ENCODE measurements around the gene SPOPL. TPM values are rescaled to one million over a fixed set of nuclear protein-coding genes. Genes with fewer than 3 reads are reported as not detected.

Gene SPOPL
- total RNA-seq, 1 experiment from 2014 or later: 21.0 TPM

DNA sequence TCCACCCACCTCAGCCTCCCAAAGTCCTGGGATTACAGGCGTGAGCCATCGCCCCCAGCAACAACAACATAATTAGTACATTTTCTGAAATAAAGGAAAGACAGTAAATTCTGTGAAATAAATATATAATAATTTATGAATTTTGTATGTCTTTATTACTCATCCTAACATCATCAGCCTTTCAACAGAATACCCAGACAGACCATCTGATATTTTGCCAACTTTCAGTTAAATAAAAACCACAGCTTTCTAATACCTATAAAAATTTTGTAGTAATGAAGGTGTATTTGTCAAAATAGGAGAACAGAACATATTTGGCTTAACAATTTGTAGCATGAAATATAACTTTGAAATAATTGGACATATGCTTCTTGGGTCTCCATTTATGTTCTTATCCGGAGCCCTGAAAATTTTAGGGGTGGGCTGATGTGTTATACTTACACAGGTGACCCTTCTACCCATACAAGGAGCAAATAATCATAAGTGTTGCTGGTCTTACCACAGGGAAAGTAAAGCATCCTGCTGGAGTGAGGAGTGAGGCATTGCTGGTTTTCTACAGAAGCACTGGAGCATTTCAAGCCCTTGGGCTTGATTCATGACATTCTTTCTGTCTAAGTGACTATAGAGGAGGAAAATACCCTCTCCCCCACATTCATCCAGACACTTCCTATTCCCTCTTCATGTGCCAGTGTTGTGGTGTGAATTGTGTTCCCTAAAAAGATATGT, 99.3 kb downstream of the SPOPL start:
- Histone ChIP-seq H3K4me1 (replicated peaks; ENCODE audit: insufficient read depth) (no peaks in the 10 kb centered on the region), H3K27ac (no peak overlapping the region), H2AFZ (no peak overlapping the region), H3K27me3 (ENCODE audit: insufficient read depth, low read depth) (no peaks in the 10 kb centered on the region), H3K4me3 (no peak overlapping the region), H4K20me1 (ENCODE audit: insufficient read depth) (no peaks in the 10 kb centered on the region), H3F3A (ENCODE audit: insufficient read depth, low read depth) (no peaks in the 10 kb centered on the region), H3K9me2 (ENCODE audit: insufficient read depth) (no peaks in the 10 kb centered on the region), H3K79me2 (ENCODE audit: low read depth) (no peaks in the 10 kb centered on the region), H3K36me3 (ENCODE audit: low read depth) (no peaks in the 10 kb centered on the region), H3K9me3 (ENCODE audit: insufficient read depth, low read depth) (no peaks in the 10 kb centered on the region), H3K4me2 (no peak overlapping the region)
- DNase-seq: no peak
- TF ChIP-seq EZH2 (IDR thresholded peaks at IDR 0.05; ENCODE audit: low read depth): no peak
- TF ChIP-seq, protein P1, sequence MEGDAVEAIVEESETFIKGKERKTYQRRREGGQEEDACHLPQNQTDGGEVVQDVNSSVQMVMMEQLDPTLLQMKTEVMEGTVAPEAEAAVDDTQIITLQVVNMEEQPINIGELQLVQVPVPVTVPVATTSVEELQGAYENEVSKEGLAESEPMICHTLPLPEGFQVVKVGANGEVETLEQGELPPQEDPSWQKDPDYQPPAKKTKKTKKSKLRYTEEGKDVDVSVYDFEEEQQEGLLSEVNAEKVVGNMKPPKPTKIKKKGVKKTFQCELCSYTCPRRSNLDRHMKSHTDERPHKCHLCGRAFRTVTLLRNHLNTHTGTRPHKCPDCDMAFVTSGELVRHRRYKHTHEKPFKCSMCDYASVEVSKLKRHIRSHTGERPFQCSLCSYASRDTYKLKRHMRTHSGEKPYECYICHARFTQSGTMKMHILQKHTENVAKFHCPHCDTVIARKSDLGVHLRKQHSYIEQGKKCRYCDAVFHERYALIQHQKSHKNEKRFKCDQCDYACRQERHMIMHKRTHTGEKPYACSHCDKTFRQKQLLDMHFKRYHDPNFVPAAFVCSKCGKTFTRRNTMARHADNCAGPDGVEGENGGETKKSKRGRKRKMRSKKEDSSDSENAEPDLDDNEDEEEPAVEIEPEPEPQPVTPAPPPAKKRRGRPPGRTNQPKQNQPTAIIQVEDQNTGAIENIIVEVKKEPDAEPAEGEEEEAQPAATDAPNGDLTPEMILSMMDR (conservative IDR thresholded peaks at IDR 0.05): no peak
- no TSS peak for BruUV-seq (replicated peaks)
- intact Hi-C loops (cut with micrococcal nuclease; ENCODE audit: unreplicated experiment): no loop called here
- CTCF ChIA-PET: no interaction called here
- POLR2A ChIA-PET (ENCODE audit: unreplicated experiment): no interaction called here

DNA sequence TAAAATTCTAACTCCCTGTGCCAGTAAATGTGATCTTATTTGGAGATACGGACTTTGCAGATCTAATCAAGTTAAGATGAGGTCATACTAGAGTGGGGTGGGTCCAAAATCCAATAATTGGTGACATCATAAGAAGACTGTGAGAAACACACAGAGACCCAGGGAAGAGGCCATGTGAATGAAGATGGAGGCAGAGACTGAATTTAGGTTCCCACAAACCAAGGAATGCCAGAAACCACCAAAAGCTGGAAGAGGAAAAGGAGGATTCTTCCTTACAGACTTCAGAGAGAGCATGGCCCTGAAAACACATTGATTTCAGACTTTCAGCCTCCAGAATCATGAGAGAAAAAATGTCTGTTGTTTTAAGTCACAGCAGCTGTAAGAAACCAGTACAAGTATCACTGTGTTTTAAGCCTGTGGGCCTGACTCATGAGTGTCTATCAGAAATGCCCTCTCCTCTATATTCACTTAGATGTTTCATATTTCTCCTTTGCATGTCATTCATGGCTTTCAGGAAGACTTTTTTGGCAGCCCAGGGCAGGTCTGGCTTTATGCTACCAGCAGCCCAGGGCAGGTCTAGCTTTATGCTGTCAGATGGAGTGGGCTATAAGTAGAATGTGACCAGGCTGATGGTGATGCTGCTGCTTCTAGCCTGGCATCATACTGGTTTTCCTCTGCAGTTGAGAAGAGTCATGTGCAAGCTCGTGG, 100.0 kb downstream of the SPOPL start:
- no peaks in the 10 kb centered on the region for H3K27me3 ChIP-seq (ENCODE audit: insufficient read depth, low read depth)
- TF ChIP-seq, protein P1 (conservative IDR thresholded peaks at IDR 0.05): no peak
- TF ChIP-seq EZH2 (IDR thresholded peaks at IDR 0.05; ENCODE audit: low read depth): no peak
- no peaks in the 10 kb centered on the region for H4K20me1 ChIP-seq (ENCODE audit: insufficient read depth)
- ChIA-PET POLR2A (ENCODE audit: unreplicated experiment) (no interaction called here), CTCF (no interaction called here)
- intact Hi-C loops (cut with micrococcal nuclease; ENCODE audit: unreplicated experiment): no loop called here
- DNase-seq: no peak
- H3K9me2 ChIP-seq (ENCODE audit: insufficient read depth): no peaks in the 10 kb centered on the region
- no peaks in the 10 kb centered on the region for H3F3A ChIP-seq (ENCODE audit: insufficient read depth, low read depth)
- H3K79me2 ChIP-seq (ENCODE audit: low read depth): no peaks in the 10 kb centered on the region
- no peak overlapping the region for H2AFZ ChIP-seq
- H3K36me3 ChIP-seq (ENCODE audit: low read depth): no peaks in the 10 kb centered on the region
- no peaks in the 10 kb centered on the region for H3K9me3 ChIP-seq (ENCODE audit: insufficient read depth, low read depth)
- no peak overlapping the region for H3K4me2 ChIP-seq
- BruUV-seq (replicated peaks): no TSS peak
- no peaks in the 10 kb centered on the region for H3K4me1 ChIP-seq (replicated peaks; ENCODE audit: insufficient read depth)
- no peak overlapping the region for H3K4me3 ChIP-seq
- H3K27ac ChIP-seq: no peak overlapping the region

DNA sequence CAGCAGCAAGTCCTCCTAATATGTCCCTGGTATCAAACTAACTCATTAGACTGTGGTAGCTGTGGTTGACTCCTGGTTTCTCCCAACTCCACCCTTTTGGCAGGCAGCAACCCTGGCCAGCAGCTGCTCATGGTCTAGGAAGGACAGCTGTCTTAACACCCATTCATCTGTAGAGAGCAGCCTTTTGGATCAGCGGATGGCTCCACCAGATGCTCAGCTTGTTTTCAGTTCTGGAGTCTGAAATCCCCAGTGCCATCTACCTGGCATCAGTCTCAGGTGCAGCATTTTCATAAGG, 100.5 kb downstream of the SPOPL start:
- CTCF ChIA-PET: no interaction called here
- H3K27me3 ChIP-seq (ENCODE audit: insufficient read depth, low read depth): no peaks in the 10 kb centered on the region
- intact Hi-C loops (cut with micrococcal nuclease; ENCODE audit: unreplicated experiment): no loop called here
- H3K27ac ChIP-seq: no peak overlapping the region
- H3K9me3 ChIP-seq (ENCODE audit: insufficient read depth, low read depth): no peaks in the 10 kb centered on the region
- no peak overlapping the region for H2AFZ ChIP-seq
- H3K79me2 ChIP-seq (ENCODE audit: low read depth): no peaks in the 10 kb centered on the region
- no peak overlapping the region for H3K4me3 ChIP-seq
- no peak overlapping the region for H3K4me2 ChIP-seq
- no peaks in the 10 kb centered on the region for H3K4me1 ChIP-seq (replicated peaks; ENCODE audit: insufficient read depth)
- no peak for DNase-seq
- H3K9me2 ChIP-seq (ENCODE audit: insufficient read depth): no peaks in the 10 kb centered on the region
- no peaks in the 10 kb centered on the region for H3K36me3 ChIP-seq (ENCODE audit: low read depth)
- BruUV-seq (replicated peaks): no TSS peak
- H3F3A ChIP-seq (ENCODE audit: insufficient read depth, low read depth): no peaks in the 10 kb centered on the region
- TF ChIP-seq EZH2 (IDR thresholded peaks at IDR 0.05; ENCODE audit: low read depth): no peak
- POLR2A ChIA-PET (ENCODE audit: unreplicated experiment): no interaction called here
- H4K20me1 ChIP-seq (ENCODE audit: insufficient read depth): no peaks in the 10 kb centered on the region

All from PC-9 (cell line).